GM12878 (cell line): ENCODE results near the gene MT1E.

Experiments used
- EZH2 ChIP-seq: IDR thresholded peaks from 2 replicates; pipeline ENCODE4 v1.6.1; 2012; ENCODE audit warnings: low read depth, mild to moderate bottlenecking, control low read depth, inconsistent platforms, low read length, borderline replicate concordance; ENCODE audit not compliant: control insufficient read depth
- NRF1 ChIP-seq: conservative IDR thresholded peaks from 2 replicates; pipeline ENCODE4 v1.6.1; 2011; ENCODE audit warnings: mild to moderate bottlenecking, low read depth, low read length, improper control_type of control experiment
- POLR2A ChIP-seq: IDR thresholded peaks from 2 replicates; pipeline ENCODE4 v1.6.1; 2011; ENCODE audit warnings: low read depth, mild to moderate bottlenecking, low read length
- STAT1 ChIP-seq: fragments of 450-650 bp; conservative IDR thresholded peaks from 2 replicates; pipeline ENCODE4 v1.6.1; 2014; ENCODE audit warnings: antibody characterized with exemption, mild to moderate bottlenecking
- TAF1 ChIP-seq: IDR thresholded peaks from 2 replicates; pipeline ENCODE4 v1.6.1; 2011; ENCODE audit warnings: mild to moderate bottlenecking, low read depth, low read length, borderline replicate concordance
- TF ChIP-seq, protein P1 (sequence below), 3 experiments: IDR thresholded peaks in 2 of 3; conservative IDR thresholded peaks in 1 of 3; 2 replicates each; pipeline ENCODE4 v1.5.1; 2011; ENCODE audit warnings: low read depth in 3 of 3, low read length in 3 of 3, mild to moderate bottlenecking in 3 of 3, control low read depth in 2 of 3, moderate library complexity in 2 of 3, inconsistent platforms in 1 of 3, mixed read lengths in 1 of 3; ENCODE audit not compliant: control insufficient read depth in 2 of 3, insufficient read depth in 1 of 3; ENCODE audit errors: extremely low read depth in 1 of 3

DNA sequence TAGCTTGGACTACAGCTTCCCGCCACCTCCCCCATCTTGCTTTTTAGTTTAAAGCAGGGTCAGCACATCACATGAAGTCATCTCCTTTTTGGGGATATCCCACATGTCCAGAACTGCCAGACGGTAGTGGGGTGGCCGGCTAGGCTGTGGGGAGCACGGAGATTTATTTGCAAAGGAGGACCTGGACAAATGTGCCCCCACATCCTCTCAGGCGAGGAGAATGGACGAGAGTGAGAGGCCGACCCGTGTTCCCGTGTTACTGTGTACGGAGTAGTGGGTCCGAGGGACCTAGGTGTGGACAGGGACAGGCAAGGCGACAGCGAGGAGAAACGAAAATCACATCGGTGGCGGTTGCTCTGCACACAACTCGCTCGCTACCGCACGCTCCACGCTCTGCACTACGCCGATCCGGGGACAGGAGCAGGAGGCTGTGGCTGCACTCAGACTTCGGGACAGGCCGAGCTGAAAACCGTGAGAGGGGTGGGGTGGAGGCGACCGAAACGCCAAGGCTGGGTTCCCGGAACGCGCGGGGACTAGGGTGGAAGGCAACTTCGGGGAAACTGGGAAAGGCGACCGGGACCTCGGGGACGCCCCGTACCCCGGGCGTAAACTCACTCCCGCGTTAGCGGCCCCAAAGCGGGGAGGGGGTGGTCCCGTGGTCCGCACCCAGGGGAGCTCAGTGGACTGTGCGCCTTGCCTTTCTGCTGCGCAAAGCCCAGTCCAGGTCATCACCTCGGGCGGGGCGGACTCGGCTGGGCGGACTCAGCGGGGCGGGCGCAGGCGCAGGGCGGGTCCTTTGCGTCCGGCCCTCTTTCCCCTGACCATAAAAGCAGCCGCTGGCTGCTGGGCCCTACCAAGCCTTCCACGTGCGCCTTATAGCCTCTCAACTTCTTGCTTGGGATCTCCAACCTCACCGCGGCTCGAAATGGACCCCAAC lies 12.5 kb downstream of the MT1E start, which contains the start of gene MT1A:
- TF ChIP-seq STAT1 (no peak), POLR2A (no peak), TAF1 (no peak), NRF1 (no peak), EZH2 (no peak)
- TF ChIP-seq, protein P1, sequence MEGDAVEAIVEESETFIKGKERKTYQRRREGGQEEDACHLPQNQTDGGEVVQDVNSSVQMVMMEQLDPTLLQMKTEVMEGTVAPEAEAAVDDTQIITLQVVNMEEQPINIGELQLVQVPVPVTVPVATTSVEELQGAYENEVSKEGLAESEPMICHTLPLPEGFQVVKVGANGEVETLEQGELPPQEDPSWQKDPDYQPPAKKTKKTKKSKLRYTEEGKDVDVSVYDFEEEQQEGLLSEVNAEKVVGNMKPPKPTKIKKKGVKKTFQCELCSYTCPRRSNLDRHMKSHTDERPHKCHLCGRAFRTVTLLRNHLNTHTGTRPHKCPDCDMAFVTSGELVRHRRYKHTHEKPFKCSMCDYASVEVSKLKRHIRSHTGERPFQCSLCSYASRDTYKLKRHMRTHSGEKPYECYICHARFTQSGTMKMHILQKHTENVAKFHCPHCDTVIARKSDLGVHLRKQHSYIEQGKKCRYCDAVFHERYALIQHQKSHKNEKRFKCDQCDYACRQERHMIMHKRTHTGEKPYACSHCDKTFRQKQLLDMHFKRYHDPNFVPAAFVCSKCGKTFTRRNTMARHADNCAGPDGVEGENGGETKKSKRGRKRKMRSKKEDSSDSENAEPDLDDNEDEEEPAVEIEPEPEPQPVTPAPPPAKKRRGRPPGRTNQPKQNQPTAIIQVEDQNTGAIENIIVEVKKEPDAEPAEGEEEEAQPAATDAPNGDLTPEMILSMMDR (IDR thresholded peaks at IDR 0.05 in 2 of 3, conservative IDR thresholded peaks at IDR 0.05 in 1 of 3; ENCODE audit: control insufficient read depth in 2 of 3, extremely low read depth in 1 of 3, insufficient read depth in 1 of 3, low read depth in 3 of 3, low read length in 3 of 3): no peak
